GM21737 (cell line): ENCODE data around the gene LBX1.

ENCODE experiments used
- ATAC-seq: cut with Tn5 transposase; IDR thresholded peaks from one replicate; pipeline ENCODE4 v1.9.1; 2021; ENCODE audit warnings: mild to moderate bottlenecking, moderate library complexity; ENCODE audit not compliant: unreplicated experiment

Gene LBX1, protein sequence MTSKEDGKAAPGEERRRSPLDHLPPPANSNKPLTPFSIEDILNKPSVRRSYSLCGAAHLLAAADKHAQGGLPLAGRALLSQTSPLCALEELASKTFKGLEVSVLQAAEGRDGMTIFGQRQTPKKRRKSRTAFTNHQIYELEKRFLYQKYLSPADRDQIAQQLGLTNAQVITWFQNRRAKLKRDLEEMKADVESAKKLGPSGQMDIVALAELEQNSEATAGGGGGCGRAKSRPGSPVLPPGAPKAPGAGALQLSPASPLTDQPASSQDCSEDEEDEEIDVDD

DNA sequence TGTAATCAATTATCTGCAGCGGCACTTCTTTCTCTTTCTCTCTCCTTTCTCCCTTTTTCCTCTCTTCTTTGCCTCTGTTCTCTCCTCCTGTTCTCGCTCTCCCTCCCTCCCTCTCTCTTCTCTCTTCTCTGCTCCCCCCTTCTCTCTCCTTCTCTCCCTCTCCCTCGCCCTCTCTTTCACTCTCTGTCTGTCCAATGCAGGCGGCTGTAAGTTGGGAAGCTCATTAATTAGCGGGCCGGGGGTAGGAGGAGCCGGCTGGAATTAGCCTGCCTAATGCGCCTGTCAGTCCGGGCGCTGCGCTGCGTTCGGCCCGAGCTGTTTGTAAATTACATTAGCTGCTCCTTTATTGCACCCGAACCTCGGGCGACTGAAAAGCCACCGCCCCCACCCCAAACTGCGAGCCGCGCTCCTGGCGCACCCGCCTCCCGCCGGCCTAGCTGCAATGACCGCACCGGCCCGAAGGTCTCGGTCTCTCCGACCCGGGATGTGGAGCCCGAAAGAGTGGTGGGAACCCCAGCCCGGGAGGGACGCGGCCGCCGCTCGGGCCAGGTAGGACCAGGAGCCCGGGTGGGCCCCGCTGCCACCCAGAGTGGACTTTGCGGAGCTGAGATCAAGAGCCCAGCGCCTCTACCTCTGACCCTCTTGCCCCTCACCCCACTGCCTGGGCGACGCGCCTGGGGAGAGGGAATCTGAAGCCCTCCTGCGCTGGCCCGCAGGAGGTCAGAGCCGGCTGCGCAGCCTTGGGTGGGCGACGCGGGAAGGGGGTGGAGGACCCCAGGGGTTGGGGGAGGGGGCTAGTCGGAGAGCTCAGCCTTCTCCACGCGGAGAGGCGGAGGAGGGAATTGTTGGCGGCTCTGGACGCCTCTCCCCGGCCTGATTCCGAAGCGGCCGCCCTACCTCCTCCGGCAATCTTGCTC is at the start of gene LBX1:
Gene LBX1, minus strand, starts transcription at position 198 of the 917 bp plus-strand sequence. CDS start 648 bp downstream, outside the sequence.
- ATAC-seq, result no peak

DNA sequence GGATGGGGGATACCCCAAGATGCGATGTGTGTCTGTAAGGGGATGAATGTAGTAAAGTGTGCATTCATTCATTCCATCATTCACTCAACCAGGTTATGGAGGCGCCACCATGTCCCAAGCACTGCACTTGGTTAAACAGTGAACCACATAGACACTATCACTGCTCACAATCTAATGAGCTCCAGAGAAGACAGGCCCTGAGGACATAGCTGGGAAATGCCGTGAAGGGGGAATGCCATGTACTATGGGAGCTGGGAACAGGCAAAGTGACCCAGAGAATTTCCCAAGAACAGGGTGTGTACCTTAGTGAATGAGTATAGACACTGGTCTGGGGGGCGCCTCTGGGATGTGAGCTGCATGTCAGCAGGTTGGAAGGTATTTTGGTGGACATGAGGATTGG is 44.5 kb upstream of the LBX1 start:
- ATAC-seq, result no peak

DNA sequence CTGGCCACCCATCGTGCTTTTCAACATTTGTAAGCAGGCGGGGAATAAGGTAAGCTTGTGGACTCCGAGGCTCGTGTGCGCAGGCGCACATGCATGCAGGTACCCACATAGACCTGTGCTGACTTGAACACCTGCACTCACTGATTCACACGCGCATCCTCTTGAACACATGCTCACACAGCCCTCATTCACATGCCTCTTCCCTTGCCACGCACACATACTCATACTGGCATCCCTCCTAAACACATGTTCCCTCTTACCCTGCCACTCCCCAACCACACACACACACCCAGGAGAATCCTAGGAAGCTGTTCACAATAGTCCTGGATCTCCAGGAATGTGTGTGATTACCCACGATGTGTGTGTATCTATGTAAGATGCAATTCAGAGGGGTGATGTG is 44.1 kb upstream of the LBX1 start:
- ATAC-seq, result no peak

DNA sequence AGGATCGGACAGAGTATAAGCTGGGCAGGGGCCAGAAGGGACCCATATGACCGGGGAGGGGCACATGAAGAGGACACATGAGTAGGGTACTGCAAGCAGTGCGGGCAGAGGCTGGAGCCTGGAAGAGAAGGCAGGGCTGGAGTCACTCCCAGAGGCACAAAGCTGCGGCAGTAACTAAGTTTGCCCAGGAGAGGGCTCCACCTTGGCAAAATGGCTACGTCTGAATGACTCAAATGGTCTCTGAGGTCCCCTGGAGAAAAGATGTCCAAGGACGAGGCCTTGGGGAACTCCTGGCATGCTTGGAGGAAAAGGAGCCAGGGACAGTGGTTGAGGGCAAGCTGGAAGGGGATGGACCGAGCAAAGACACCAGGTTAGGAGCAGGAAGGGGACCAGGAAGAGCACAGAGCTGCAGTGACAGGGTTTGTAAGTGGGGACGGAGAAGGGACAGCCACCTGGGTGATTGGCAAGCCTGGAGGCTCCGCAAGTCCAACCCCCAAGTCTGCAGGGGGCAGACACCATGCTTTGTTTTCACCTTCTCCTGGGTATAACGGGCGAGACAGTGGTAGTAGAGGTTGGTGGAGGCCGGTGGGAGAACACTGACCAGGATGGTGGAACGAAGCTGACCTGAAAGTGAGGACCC is 43.1 kb upstream of the LBX1 start:
- ATAC-seq, result no peak

DNA sequence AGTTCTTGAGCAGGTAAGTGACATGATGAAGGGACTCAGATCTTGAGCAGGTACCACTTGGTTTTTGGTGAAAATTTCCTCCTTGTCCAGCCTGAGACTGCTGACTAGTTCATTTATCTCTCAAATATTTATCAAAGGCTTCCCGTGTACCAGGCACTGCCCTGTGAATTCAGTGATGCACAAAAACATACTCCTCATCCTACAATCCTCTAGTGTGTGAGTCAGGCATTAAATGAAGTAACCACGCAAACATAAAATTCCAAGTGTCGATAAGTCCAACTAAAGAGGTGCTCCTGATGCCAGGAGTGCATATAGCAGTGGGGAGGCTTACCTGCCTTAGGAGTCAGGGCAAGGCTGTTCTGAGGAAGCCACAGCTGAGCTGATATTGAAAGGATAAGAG is 41.5 kb upstream of the LBX1 start:
- ATAC-seq, result no peak

DNA sequence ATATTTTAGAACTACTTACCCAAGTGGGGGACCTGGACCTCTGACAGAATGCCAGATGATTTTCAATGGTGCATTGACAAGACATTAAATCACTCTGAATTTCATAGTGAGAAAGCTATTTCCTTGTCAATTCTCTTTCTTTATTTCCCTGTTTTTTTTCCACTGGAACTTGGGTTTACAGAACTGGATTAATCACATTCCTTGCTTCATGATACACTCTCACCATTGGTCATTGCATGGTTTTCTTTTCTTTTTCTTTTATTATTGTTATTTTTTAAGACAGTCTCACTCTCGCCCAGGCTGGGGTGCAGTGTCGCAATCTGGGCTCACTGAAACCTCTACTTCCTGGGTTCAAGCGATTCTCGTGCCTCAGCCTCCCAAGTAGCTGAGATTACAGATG is 38.5 kb upstream of the LBX1 start:
- no peak for ATAC-seq

DNA sequence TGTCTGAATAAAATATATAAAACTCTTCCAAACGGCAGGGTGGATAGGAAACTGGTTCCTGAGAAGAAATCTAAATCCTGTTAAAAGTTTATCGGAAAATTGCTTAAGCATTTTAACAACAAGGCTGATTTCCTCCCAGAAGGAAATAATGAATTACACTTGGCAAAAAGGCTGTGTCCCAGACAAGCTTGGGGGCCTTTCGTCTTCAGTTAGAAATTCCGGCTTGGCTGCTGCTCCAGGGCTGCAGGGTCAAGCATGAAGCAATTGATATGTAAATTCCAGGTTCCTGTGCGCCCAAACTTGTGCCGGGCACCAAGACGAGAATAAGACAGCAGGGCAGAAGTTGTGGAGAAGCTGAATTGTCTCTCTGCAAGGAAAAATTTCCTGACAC is 38.0 kb upstream of the LBX1 start:
- no peak for ATAC-seq

DNA sequence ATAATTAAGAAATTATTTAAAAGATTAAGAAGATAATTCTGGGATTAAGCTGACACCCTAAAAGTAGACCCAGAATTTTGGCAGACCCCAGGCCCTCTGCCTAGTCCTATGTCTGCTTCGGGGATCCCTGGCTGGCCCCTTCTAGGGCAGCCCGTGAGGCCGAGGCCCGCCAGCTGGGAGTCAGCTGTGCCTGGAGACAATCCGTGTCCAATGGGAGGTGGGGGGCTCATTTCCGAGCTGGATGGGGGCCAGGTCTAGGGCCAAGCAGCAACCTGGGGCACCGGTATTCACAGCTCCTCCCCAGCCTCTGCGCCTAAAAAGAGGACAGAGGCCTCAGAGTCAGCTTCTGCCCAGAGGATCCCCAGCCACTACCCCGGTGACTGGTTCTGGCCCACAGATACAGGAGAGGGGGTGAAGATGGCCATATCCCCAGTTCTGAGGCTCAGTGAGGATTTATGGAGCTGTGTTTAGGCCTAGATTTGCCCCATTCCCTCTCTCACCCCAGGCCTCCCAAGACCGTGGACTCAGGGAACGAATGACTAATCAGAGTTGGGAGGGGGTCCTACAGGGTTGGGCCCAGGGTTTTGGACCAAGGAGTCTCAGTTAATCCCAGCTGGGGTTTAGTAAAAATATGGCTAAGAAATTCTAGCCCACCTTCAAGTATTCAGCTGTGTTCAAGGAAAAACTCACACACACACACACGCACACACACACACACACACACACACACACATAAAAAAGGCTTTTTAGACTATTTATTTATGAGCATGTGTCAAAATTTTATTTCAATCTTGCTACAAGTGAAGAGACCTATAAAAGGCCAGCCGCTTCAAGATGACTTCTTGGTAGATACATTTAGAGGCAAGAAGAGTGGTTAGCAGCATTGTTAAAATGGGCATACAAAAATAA is 37.4 kb upstream of the LBX1 start:
- no peak for ATAC-seq

DNA sequence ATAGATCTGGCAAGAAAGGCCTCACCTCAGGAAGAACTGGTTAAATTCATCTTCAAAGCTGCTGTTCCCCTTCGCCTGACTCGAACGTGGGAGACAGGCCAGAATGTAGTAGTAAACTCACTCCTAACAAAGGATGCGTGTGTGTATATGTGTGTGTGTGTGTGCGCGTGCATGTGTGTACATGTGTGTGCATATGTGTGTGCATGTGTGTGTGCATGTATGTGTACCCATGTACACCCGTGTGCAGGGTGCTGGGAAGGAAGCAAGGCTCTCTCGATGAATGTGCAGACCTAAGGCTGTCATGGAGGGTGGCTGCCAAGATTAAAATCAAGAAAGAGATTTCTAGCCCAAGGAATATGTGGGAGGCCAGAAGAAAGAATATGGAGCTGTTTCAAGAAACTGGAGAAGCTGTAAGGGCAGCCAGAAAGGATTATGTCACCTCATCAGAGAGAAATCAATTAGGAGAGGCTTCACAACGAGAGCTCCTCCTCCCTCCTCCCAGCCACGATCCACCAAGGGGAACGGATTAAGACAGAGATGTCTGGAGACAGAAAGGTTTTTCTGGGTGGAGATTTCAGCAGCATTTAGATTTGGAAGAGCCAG is 34.0 kb upstream of the LBX1 start:
- no peak for ATAC-seq

DNA sequence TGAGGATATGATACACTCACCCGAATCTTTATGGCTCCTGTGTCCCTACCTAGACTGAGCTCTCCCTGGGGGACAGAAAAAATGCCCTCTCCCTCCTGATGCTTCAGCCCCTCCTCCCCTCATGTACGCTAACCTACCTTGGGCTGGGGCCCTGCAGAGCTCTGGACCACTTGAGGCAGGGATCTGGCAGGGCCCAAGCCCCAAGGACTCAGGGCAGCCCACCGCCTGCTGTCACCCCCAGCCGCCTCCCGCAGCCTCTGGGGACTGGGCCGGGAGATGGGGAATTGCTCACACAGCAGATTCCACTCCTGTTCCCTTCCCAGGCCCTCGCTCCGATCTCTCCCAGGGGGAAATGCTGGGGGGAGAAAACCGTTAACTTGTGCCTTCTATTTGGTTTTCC is 32.9 kb upstream of the LBX1 start:
- ATAC-seq, result no peak

DNA sequence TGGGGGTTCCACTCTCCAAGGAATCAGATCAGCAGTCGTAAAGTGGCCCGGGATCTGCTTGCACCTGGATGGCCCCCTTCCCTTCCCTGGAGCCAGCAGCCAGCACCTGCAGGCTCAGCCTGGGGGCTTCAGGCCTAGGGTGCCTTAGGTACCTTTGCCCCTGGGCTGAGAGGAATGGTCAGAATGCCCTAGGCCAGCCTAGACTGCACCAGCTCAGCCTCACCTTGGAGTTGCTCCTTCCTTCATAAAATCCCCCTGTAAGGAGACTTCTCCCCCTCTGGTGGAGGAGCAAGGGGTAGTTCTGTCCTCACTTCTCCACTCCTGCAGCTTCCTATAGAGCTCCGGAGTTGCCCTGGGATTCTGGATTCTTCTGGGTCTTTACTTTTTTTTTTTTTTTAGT is 32.4 kb upstream of the LBX1 start:
- ATAC-seq, result no peak

DNA sequence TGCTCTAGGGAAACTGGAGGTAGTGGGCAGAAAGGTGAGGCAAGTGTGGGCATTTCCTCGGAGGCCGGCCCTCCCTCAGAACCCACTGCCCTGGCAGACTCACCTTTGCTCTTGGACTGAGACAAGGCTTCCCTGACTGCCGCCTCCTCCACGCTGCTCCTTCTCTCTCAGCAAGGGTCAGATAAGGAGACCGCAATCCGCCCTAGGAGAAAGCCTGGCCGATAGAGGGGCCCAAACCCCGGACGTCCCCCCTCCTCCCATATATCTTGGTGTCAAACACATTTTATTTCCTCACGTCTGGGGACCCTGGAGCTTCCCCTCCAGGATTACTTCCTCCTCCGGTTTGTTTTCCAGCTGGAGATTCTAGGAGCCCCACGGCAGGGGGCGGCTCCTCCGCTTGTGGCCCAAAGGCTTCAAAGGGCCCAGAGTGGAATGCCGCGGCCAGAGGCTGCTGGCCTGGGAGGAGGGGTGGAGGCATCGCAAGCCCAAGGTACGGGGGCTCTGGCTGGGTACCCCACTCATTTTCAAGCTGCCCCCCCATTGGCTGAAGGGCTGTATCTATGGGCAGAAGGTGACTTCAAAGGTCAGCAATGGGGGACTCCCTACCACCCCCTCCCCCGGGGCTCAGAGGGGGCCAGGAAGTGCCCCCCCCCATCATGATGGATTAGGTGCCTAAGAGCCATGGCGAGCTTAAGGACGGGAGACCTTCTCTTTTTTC is 31.7 kb upstream of the LBX1 start:
- ATAC-seq, result no peak

DNA sequence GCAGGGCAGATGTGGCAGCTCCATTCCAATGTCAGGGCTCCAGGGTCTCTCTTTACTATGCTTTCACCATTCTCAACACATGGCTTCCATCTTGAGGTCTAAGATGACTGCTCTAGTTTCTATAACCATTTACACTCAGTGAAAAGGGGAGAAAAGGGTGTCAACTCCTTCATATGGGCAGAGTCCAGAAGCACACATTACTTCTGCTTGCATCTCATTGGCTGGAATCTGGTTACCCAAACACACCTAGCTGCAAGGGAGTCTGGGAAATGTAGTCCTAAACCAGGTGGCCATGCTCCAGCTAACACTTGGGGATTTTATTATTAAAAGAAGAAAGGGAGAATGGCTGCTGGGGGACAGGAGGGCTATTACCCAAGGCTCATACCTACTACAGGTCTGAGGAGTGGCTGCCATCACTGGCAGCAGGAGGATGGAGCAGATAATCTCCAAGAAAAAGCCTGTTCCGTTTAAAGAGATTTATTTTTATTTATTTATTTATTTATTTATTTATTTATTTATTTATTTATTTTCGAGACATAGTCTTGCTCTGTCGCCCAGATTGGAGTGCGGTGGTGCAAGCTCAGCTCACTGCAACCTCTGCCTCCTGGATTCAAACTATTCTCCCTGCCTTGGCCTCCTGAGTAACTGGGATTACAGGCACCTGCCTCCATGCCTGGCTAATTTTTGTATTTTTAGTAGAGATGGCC is 29.1 kb upstream of the LBX1 start:
- no peak for ATAC-seq

DNA sequence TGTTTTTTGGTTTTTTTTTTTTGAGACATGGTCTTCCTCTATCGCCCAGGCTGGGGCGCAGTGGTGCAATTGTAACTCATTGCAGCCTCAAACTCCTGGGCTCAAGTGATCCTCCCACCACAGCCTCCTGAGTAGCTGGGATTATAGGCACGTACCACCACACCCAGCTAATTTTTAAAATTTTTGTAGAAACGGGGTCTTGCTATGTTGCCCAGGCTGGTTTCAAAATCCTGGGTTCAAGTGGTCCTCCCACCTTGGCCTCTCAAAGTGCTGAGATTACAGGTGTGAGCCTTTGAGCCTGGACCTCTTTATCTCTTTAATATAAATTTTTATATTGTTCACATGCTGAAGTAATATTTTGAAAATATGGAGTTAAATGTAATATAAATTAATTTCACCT is 28.2 kb upstream of the LBX1 start:
- no peak for ATAC-seq

DNA sequence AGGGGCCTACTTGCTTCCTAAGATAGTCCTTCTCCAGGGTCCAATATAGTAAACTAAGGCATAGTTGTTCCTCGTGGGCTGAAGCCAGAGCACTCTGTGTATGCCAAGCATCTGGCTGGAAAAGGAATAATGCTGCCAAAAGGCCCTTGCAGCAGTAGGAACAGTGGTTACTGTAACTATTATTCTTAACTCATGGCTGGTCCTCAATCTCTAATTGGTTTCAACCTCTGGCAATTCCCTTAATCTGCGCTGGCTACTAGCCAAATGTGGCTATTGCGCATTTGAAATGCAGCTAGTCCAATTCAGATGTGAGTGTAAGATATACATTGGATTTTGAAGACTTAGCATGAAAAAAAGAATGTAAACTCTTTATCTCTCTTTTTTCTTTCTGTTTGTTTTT is 27.8 kb upstream of the LBX1 start:
- ATAC-seq, result no peak

DNA sequence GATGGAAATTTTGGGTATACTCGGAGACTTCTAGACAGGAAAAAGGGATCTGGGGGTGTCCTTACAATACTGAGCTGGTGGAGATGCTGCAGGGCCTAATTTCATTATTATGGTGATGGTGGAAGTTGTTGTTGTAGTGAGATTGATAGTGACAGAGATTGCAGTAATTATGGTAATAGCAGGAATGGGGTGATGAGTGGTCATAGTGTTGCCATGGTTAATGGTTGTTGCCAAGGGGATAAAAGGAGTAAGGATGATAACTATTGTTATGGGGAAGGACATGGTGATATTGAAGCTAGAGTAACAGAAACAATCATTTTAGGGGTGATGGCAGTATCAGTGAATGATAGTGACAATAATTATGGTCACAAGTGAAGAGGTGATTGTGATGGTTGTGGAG is 27.1 kb upstream of the LBX1 start:
- no peak for ATAC-seq

DNA sequence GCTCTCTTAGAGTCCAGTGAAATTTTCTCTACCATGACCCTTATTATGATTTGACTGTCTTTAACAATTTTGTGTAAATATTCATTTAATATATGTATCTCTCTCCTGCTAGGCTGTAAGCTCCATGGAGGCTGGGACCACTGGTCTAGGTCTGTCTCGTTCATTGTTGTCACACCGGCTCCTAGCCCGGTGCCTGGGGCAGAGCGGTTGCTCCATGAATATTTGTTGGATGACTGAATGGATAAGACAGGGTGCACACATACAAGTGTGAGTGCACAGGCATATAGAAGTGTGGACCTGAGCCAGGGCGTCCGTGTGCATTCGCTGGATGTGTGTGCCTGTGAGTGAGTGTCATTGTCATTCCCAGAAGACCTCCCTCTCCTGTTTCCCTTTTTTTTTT is 20.9 kb upstream of the LBX1 start:
- ATAC-seq, result no peak

DNA sequence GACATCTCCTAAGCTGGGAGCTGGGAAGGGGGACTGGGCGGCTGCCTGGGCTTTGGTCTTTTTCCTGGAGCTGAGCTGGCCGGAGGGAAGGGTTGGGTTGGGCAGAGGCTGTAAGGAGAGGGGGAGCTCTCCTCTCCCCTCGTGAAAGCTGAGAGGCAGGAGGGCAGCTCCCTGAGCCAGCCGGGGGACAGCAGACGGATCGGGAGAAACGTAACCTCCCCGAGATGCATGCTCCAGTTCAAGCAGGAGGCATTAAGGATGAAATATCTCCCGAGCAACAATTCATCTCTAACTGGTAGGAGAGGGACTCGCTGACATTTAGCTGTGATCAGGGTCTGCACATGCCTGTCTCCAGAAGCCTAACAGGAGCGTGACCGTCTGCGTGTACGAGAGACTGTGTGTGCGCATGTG is 19.9 kb upstream of the LBX1 start:
- ATAC-seq, result no peak

DNA sequence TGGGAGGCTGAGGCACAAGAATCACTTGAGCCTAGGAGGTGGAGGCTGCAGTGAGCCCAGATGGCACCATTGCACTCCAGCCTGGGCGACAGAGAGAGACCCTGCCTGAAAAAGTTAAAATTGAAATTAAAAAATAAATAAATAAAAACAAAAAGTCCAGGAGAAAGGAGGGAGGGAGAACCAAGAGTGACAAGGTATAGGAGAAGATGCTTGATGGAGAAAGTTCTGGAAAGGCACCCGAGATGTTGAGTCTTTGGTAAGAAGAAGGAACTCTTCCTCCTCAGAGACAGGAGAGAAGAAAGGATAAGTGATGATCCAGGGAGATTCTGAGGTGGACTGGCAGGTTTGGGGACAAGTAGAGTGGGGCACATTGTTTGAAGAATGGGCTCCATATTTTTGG is 17.4 kb upstream of the LBX1 start:
- no peak for ATAC-seq
